GM21529 (cell line): ENCODE data around the gene IRF2.

ENCODE experiments used
- ATAC-seq: cut with Tn5 transposase; IDR thresholded peaks from one replicate; pipeline ENCODE4 v1.9.1; 2021; ENCODE audit not compliant: unreplicated experiment

IRF2 gene

GRCh38 chr4:184371390-184371787, 103.0 kb downstream of the IRF2 start:
- no peak for ATAC-seq

- no peak for ATAC-seq
Observed at GRCh38 chr4:184370711-184371389, 103.5 kb downstream of the IRF2 start.

GRCh38 chr4:184369871-184370270, 104.5 kb downstream of the IRF2 start:
- no peak for ATAC-seq

- no peak for ATAC-seq
Observed at GRCh38 chr4:184368731-184369130, 105.6 kb downstream of the IRF2 start.

- no peak for ATAC-seq
Observed at GRCh38 chr4:184368290-184368689, 106.1 kb downstream of the IRF2 start.

- peak; percentile 56 for ATAC-seq
Observed at GRCh38 chr4:184364100-184364921, 110.0 kb downstream of the IRF2 start.

GRCh38 chr4:184363258-184363657, 111.1 kb downstream of the IRF2 start:
- no peak for ATAC-seq

GRCh38 chr4:184362396-184362795, 112.0 kb downstream of the IRF2 start:
- no peak for ATAC-seq

- ATAC-seq: no peak
Observed at GRCh38 chr4:184361443-184361842, 112.9 kb downstream of the IRF2 start.

GRCh38 chr4:184359888-184360287, 114.5 kb downstream of the IRF2 start:
- no peak for ATAC-seq

- no peak for ATAC-seq
Observed at GRCh38 chr4:184358521-184359232, 115.7 kb downstream of the IRF2 start.

GRCh38 chr4:184357772-184358171, 116.6 kb downstream of the IRF2 start:
- no peak for ATAC-seq

- ATAC-seq: no peak
Observed at GRCh38 chr4:184357165-184357564, 117.2 kb downstream of the IRF2 start.

- no peak for ATAC-seq
Observed at GRCh38 chr4:184356366-184356765, 118.0 kb downstream of the IRF2 start.

- ATAC-seq: no peak
Observed at GRCh38 chr4:184355857-184356256, 118.5 kb downstream of the IRF2 start.

- peak; percentile 38 for ATAC-seq
Observed at GRCh38 chr4:184355111-184355604, 119.2 kb downstream of the IRF2 start.

GRCh38 chr4:184352891-184353290, 121.5 kb downstream of the IRF2 start:
- ATAC-seq: no peak

- no peak for ATAC-seq
Observed at GRCh38 chr4:184351560-184352451, 122.5 kb downstream of the IRF2 start.

- no peak for ATAC-seq
Observed at GRCh38 chr4:184350964-184351363, 123.4 kb downstream of the IRF2 start.

GRCh38 chr4:184350213-184350817, 124.0 kb downstream of the IRF2 start:
- no peak for ATAC-seq
